ENCODE measurements around the gene ABR.
"Not testable (repeated sequence)": the region's sequence is repeated elsewhere in the genome, so short reads cannot be mapped to it uniquely, and the experiment has no call there.

The ABR gene

DNA sequence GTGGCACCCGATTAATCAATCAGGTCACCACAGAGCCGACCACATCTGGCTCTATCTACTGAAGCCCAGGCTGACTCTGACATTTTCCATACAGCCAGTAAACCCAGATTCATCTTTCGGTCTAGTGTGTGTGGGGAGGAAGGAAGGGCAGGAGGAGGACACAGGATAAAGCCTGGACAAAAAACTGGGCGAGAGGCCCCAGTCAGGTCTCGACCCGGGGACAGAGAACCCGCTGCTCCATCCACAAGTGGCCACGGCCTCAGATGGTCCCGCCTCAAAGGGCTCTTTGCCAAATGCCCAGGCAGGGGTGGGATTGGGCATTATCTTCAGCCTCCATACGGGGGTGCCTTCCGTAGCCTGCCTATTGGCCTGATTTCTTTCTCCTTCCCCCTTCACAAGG, 7.8 kb downstream of the ABR start:
- DNase-seq, result no peak

DNA sequence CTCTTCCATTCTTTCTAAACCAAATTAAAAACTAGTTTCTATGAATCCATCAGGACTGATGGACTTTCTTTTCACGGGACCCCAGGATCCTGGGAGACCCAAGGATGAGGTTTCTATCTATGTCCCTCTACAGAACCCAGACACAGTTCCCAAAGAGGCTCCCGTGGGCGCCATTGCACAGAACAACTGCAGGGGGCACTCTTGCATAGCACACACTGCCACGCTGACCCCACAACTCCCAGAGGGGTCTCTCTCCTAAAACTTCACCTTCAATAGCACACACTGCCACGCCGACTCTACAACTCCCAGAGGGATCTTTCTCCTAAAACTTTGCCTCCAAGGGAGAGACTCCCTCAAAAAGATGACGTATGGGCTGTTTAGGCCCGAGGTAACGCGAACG, 9.0 kb downstream of the ABR start:
- no peak for DNase-seq

DNA sequence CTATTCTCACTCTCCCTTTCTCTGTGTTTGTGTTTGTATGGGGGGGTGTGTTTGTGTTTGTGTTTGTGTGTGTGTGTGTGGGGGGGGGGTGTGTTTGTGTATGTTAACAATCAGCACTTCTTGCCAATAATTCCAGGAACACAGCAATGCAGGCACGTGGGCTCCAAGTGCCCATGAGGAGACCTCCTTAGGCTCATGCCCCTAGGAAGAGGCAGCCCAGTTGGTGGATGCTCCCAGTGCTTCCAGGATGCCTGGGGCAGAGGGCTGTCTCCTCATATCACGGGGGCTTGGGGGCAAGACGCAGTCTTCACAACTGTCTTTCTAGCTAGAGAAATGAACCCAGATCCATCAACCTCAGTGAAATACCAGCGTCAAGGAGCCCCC, 9.9 kb downstream of the ABR start:
- DNase-seq, result no peak

- DNase-seq, result no peak
Measured at GRCh38 chr17:1169221-1169928, 10.4 kb downstream of the ABR start.

- DNase-seq, result no peak
Measured at GRCh38 chr17:1168533-1169220, 11.1 kb downstream of the ABR start.

GRCh38 chr17:1166276-1166675, 13.5 kb downstream of the ABR start:
- DNase-seq, result no peak

DNA sequence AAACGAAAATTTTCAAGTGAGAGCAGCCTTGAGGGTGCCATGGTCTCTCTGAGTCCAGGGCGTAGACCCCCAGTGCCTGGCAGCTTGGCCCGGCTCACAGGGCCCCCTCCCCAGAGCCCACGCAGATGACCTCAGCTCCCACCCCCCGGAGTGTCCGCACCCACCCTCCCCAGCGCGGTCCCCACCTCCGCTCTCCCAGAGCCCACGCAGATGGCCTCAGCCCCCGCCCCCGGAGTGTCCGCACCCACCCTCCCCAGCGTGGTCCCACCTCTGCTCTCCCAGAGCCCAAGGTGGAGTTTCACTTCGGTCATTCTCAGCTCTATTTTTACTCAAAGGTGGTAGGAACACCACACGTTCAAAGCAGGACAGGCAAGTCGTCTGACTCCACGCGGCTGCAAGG, 13.9 kb downstream of the ABR start:
- DNase-seq, result no peak

GRCh38 chr17:1164935-1165556, 14.7 kb downstream of the ABR start:
- no peak for DNase-seq

DNA sequence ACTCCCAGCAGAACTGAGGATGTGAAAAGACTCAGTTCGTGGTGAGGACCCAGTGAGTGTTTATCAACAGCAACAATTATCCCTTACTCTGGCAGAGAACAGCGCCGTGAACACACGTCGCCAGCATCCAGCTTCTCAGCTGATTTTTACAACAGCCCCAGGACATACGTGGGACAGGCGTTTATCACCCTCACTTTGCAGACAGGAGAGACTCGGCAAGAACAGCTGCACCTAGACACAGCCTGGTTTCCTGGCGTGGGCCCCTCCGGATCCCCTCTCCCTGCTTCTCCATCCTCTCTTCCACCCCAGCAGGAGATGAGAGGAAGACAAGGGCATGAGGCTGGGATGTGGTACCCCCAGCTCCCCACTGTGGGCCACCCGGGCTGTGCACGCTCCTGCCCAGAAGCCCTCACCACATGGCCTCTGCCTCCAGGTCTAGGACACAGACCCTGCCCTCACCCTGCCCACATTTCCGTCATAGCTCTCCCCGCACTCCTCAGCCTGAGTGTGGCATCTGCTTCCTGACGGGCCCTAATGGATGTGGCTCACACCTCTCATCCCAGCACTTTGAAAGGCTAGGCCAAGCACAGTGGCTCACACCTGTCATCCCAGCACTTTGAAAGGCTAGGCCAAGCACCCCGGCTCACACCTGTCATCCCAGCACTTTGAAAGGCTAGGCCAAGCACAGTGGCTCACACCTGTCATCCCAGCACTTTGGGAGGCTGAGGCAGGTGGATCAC, 17.5 kb downstream of the ABR start:
- DNase-seq, result no peak

DNA sequence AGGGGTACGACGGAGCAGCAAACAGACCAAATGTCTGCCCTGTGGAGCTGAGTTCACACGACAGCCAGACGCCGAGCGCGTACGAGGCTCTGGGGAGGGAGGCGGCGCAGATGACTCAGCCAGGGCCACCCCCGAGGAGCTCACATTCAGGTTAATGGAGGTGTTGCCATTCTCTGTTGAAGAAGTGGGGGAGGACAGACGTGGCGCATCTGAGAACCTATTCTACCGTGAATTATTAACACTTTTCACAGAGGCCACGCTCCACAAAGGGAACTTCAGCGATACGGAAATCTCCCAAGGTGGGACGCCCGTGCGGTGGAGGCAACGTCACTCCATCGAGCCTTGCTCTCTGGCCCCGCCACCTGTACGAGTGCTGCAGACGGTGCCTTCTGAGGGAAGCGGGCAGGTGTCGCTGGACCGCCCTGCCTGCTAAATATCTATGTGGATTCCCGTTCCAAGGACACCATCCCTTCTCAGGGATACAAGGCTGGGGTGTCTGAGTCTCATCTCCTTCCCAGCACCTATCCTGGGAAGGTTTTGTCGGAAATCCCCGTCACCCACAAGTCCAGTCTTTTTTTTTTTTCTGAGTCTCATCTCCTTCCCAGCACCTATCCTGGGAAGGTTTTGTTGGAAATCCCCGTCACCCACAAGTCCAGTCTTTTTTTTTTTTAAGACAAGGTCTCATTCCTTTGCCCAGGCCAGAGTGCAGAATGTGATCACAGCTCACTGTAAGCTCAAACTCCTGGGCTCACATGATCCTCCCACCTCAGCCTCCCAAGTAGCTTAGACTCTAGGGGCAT, 19.0 kb downstream of the ABR start:
- DNase-seq, result no peak

DNA sequence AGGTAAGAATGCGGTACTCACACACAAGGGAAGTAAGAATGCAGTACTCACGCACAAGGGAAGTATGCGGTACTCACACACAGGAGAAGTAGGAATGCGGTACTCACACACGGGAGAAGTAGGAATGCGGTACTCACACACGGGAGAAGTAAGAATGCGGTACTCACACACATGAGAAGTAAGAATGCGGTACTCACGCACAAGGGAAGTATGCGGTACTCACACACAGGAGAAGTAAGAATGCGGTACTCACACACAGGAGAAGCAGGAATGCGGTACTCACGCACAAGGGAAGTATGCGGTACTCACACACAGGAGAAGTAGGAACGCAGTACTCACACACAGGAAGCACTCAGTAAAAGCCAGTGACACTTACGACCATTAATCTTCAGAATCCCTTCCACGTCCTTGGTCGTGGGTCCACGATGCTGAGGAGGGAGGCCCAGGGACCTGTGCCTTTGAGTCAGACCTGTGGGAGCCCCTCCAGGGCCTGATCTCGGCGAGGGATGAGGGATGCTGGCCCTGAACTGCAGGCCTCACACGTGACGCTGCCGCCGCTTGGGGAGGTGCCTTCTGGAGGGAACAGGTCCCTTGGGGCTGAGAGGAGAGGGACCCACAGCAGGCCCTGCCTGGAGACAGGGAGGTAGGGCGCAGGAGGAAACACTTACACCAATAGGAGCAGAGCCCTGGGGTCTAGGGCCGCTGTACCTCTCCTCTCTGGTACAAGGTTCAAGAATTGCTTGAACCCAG, 20.2 kb downstream of the ABR start:
- no peak for DNase-seq

GRCh38 chr17:1158879-1159278, 20.9 kb downstream of the ABR start:
- no peak for DNase-seq

- DNase-seq, result no peak
Measured at GRCh38 chr17:1156864-1157263, 22.9 kb downstream of the ABR start.

DNA sequence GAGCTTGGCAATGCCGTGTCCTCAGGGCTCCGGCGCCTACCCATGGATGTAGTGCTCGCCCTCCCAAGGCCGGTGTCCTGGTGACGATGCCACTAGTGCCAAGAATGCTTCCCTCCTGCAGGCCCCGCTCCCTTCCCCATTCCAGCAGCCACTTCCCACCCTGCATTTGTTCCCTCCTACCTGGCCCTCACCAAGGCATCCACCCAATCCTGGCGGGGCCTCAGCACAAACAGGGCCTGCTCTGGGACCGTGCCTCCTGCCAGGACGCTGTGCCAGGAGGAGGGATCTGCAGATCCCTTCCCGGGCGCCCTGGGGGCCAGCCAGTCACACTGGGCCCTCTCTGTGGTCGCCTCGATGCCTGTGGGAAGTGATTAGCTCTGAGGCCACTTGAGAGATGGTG, 25.1 kb downstream of the ABR start:
- DNase-seq, result no peak

GRCh38 chr17:1153795-1154546, 25.8 kb downstream of the ABR start:
- DNase-seq, result peak; percentile 79

- DNase-seq, result not testable (repeated sequence)
Measured at GRCh38 chr17:1152582-1152981, 27.2 kb downstream of the ABR start.

DNA sequence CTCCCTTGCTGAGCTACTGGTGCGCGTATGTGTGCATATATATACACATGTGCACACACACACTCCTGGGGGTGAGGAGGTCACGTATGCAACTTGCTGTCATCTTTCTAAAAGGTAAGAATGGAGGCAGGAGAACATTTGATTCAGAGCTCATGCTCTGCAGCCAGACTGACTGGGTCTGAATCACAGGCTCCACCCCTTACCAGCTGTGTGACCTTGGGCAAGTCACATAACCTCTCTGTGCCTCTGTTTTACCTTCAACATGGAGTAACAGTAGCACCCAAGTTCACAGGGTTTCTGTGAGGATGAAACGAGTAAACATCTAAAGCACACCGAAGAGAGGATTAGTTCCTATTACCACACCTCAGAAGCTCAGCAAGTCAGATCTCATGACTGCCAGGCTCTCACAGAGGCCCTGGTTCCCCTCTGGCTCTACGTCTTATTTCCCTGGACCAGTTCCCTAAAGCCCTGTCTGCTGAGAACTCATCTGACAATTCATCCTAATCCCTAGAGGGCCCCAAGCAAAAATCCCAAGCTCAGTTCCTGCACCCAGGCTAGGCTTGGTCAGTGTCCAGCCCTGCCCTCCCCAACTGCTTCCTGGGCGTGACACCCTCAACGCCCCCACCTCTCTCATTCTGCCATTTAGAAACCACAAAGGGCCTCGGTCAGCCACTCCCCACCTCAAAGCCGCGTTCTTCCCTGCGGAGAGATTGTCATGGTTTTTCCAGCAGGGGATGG, 28.7 kb downstream of the ABR start:
- DNase-seq, result peak; percentile 50

- no peak for DNase-seq
Measured at GRCh38 chr17:1149869-1150268, 29.9 kb downstream of the ABR start.

DNA sequence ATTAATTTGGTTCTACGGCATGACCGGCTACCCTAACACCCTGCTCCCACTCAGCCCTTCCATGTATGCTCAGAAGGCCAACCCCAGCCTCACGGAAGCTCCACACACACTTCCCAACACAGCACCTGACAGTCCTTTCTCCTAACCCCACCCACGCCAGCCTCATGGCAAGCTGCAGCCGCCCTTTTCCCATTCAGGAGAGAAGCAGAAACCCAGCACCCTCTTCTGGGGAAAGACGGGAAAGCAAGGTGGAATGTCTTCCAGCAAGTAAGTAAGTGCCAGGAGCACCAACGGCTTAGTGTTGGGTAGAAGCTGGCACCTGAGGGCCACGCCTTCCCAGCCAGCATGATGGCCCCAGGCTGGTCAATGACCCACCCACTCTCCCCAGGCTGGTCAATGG, 32.1 kb downstream of the ABR start:
- DNase-seq, result no peak

GRCh38 chr17:1146561-1147265, 33.1 kb downstream of the ABR start:
- DNase-seq, result no peak

Measured in MV-4-11 (cell line).